Measurements from ENCODE around the gene FHOD1.

DNA sequence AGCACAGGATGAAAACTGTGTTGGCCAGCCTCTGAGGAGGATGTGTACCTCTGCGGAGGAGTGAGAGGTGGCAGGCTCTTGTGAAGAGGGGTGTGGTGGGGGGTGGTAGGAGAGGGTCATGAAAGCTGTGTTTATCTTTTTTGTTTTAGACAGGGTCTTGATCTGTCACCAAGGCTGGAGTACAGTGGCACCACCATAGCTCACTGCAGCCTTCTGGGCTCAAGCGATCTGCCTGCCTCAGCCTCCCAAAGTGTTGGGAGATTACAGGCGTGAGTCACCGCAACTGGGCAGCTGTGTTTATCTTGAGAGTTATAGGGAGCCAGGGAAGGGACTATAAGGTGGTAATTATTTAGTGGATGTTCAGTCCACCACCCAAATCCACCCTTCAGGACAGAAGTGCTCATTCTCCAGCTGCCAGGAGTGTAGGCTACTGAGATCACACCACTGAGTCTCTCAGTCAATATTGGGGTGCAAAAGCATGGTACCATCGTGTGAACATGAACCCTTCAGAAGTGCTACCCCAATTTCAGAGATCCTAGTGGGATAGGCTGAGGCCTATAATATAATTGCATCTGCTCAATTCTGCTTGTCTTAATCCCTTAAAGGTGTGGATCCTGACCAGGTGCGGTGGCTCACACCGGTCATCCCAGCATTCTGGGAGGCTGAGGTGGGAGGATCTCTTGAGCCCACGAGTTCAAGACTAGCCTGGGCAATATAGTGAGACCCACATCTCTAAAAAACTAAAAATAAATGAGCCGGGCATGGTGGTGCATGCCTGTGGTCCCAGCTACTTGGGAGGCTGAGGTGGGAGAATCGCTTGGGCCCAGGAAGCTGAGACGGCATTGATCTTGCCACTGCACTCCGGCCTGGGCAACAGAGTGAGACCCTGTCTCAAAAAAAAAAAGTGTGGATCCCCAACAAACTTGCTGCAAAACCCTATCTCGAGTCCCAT lies 56.6 kb downstream of the FHOD1 start:
- TF ChIP-seq, protein P1, sequence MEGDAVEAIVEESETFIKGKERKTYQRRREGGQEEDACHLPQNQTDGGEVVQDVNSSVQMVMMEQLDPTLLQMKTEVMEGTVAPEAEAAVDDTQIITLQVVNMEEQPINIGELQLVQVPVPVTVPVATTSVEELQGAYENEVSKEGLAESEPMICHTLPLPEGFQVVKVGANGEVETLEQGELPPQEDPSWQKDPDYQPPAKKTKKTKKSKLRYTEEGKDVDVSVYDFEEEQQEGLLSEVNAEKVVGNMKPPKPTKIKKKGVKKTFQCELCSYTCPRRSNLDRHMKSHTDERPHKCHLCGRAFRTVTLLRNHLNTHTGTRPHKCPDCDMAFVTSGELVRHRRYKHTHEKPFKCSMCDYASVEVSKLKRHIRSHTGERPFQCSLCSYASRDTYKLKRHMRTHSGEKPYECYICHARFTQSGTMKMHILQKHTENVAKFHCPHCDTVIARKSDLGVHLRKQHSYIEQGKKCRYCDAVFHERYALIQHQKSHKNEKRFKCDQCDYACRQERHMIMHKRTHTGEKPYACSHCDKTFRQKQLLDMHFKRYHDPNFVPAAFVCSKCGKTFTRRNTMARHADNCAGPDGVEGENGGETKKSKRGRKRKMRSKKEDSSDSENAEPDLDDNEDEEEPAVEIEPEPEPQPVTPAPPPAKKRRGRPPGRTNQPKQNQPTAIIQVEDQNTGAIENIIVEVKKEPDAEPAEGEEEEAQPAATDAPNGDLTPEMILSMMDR (IDR thresholded peaks at IDR 0.05), result no peak
- no peak for TF ChIP-seq POLR2A (IDR thresholded peaks at IDR 0.05)
